HG02973 (cell line): ENCODE data around the gene PPIL3.

ENCODE experiments used
- ATAC-seq: cut with Tn5 transposase; IDR thresholded peaks from one replicate; pipeline ENCODE4 v1.9.1; 2021; ENCODE audit warnings: moderate library complexity; ENCODE audit not compliant: unreplicated experiment

PPIL3 gene

DNA sequence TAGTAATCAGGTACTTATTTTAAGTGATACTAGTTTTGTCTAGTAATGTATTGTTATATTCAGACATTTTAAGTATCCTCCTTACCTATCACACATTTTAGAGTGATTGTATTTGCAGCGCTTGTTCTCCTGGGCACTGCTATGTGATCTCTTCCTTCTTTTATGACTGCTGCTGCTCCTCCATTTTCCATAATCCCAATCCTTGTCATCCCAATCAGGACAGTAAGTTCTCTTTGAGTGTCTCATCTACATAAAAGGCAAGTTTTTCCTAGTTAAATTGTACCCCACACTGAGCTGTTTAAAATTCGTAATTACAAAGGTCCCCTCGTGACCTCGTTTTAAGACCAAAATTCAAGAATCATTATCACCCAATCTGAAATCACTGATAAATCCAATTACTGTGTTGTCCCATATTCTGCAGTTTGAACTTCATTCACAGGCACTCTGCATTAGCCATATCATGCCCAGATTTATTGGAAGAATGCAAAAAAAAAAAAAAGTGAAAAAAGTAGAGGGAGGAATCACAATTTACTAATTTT is 27.2 kb downstream of the PPIL3 start:
- no peak for ATAC-seq

DNA sequence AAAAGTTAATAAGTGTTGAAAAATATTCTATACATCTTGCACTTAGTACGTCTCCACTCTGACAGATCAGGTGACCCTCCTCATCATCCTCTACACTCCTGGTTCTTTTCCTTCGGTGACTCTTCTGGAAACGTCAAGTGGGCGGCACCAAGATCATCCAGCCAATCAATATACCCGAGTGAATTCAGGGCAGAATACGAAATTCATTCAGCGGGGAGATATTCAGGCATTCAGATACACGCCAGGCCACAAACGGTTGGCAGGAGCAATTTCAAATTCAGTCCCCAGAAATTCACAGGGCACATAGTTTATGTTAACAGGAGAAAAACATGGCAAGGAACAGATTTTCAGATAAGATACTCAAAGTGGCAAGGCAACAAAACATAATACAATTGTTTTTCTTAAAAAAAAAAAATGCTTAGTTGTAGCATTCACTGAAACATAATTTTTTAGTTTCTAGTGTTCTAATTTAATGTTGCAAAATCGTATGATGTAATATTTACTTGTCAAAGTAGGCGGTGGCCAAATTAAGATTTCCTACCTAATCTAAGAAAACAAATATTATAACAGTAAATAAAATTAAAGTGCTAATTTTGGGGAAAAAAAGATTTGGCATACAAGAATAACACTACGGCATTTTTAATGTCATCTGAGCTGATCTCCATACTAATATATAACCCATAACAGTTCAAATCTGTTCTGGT is 28.6 kb downstream of the PPIL3 start:
- no peak for ATAC-seq

DNA sequence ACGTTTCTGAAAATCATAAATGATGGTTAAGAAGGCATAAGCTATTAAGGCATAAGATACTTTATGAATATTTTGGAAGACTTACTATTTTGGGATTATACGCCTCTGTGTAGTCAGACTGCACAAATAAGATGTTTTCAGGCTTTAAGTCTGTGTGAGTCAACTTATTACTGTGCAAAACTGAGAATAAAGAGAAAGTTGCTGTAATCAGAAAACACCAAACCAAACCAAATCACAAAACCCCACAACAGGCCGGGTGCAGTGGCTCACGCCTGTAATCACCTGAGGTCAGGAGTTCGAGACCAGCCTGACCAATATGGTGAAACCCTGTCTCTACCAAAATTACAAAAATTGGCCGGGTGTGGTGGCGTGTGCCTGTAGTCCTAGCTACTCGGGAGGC is 32.1 kb downstream of the PPIL3 start:
- no peak for ATAC-seq

DNA sequence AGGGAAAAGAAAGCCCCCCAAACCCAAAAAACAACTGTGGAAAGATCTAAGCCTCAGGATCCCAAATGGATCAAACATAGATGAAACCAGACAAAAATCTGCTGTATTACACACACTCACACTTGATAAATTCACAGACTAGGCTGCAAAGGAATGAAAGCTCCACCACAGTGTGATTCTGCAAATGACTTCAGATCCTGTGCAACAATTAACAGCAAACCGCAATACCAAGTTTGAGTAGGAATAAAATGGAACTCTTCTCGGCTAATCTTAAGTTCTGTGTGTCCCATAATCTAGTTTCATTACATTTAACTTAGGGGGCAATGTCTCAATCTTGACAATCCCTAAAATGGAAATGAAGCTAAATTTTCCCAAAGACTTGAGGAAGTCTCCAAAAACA is 36.3 kb downstream of the PPIL3 start:
- no peak for ATAC-seq

DNA sequence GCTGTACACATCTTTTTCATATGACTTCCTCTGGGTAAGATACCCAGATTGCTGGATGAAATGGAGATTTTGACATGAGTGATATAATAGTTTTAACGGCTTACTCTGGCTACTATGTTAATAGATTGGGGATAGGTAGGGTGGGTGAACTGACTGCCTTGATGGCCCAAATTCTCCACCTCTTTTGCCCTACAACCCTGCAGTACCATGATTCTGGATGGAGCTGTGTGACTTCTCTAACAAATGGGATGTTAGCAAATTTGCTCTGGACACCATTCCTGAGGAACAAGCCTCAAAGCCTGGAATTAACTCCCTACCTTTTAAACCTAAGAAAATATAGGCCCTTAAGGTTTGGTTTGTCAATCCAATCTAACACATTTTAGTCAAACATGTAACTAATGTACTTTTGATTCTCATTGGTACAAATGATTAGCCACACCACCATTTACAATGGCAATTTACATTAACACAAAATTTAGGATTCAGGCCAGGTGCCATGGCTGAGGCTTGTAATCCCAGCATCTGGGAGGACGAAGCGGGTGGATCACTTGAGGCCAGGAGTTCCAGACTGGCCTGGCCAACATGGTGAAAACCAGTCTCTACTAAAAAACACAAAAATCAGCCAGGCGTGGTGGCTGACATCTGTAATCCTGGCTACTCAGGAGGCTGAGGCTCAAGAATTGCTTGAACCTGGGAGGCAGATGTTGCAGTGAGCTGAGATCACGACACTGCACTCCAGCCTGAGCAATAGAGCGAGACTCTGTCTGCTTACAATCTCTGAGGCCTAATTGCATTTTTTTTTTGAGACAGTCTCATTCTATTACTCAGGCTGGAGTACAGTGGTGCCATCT is 37.3 kb downstream of the PPIL3 start:
- ATAC-seq, result no peak

DNA sequence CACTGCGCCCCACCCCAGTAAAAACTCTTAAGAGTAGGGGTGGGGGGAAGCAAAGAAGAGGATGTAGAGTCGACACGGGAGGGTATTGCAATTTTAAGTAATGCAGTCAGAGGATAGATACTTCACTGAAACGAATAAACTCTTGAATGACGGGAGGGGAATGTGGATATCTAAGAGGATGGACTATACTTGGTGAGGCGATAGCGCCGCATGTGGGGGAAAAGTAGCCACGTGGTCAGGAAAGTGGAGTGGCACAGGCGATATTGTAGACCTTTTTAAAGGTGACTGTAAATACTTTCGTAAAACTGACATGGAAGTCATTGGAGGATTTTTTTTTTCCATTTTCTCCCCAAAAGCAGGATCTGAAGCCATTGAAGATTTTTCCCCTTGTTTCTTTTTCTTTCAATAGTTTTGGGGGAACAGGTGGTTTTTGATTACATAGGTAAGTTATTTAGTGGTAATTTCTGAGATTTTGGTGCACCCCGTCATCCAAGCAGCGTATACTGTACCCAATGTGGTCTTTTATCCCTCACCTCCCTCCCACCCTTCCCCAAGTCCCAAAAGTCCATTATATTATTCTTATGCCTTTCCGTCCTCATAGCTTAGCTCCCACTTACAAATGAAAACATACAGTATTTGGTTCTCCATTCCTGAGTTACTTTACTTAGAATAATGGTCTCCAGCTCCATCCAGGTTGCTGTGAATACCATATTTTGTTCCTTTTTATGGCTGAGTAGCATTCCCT is 38.2 kb downstream of the PPIL3 start:
- no peak for ATAC-seq

DNA sequence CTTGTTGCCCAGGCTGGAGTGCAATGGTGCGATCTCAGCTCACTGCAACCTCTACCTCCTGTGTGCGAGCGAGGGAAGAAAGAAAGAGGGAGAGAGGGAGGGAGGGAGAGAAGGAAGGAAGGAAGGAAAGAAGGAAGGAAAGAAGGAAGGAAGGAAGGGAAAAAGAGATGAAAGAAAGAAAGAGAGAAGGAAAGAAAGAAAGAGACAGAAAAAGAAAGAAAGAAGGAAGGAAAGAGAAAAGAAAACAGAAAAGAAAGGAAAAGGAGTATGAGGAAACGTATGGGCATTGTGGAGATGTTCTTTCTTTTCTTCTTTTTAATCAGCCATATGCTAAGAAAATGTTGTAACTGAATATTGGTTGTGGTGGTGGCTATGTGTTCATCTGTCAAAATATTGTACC is 40.9 kb downstream of the PPIL3 start:
- no peak for ATAC-seq

DNA sequence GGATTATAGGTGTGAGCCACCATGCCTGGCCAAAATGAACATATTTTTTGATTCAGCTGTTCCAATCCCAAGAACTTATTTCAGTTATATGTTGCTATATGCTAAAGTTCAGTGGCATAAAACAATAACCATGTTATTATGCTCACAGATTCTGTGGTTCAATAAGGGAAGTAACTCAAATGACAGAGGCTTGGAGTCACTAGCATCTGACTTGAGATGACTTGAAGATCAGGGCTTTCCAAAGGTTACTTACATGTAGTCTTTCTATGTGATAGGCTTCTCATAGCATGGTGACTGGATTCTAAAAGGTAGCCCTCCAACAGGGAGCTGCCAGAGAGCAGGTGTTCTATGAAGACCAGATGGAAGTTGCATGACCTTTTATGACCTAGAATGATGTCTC is 41.6 kb downstream of the PPIL3 start:
- ATAC-seq, result no peak

DNA sequence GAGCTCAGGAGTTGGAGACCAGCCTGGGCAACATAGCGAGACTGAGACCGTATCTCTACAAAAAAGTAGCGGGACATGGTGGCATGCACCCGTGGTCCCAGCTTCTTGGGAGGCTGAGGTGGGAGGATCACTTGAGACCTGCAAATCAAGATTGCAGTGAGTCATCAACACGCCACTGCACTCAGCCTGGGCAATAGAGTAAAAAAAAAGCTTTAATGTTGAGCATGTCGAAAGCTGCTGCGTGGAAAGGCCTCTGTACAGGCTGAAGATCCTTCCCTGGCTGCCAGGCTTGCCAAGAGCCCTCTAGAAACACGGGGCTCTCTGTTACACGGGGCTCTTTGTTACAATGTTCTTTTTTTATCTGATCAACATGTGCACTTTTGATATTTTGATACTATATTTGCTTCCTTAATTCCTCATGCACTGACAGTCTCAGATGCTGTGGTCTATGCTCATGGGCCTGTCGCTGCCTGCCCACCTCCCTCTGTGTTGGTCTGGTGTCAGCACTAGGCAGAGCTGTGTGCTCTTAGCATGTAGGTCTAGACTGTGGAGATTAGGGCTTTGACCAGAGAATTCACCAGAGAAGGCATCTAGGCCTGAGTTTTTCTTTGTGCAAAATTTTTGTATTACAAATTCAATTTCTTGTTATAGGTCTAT is 43.1 kb downstream of the PPIL3 start:
- ATAC-seq, result no peak

DNA sequence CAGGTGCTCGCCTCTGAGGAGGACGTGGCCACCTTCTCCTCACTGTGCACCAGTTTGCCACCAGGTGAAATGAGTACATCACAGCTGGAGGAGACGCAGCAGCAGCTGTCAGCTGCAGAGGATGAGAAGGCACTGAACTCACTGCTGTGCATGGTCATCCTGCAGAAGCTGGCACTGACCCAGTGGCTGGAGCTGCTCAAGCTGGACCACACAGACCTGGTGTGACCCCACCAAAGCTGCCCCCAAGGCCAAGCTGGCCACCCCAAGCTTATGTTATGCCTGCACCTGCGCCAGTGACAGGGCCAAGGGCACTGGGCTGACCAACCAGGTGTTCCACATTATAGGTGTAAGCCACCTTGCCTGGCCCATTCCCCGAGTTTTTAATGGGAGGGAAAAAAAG is 43.7 kb downstream of the PPIL3 start:
- ATAC-seq, result no peak

DNA sequence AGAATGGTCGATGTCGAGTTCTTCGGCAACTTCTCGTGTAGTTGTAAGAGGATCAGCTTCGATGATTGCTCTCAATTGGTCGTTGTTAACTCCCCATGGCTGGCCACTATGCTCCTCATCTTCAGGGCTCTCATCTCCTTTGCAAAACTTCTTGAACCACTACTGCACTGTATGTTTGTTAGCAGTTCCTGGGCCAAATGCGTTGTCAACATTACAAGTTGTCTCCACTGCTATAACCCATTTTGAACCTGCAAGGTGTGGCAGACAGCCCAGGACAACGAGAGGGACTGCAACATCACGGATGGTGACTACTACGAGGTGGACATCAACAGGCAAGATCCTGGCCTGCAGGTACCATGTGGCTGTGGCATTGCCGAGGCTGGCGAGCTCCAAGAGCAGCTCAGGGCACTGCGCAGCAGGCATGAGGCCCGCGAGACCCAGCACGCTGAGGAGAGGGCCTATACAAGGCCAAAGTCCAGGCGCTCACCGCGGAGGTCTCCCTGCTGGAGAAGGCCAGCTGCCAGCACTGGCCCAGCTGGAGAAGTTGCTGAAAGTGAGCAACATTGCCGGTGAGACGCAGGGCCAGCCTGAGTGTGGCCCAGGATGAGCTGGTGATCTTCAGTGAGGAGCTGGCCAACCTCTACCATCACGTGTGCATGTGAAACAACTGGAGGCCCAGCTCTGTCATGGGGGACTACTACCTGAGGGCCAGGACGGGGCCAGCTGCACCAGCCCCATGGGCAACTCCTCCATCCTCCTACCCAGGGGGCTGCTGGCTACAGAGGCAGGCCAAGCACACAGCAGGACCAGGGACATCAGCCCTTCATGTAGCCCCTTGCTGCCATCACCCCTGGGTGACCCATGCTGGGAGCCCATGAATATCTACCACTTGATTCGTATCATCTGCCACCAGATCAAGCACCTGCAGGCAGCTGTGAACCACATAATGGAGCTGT is 44.6 kb downstream of the PPIL3 start:
- ATAC-seq, result no peak

DNA sequence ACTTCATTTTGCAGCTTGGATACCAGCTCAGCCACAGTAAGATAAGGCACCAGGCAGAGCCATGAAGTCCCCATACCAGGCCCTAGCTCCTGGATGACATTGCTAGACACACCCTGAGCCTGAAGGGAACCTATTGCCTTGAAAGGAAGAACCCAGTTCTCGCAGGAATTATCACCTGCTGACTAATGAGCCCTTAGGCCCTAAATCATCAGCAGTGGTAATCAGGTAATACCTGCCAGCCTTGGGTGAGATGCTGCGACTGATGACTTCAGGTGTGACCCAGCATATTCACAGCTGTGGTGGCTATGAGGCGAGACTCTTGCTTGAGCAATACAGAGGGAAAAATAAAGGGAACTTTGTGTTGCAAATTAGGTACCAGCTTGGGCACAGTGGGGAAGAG is 49.4 kb downstream of the PPIL3 start:
- ATAC-seq, result no peak

DNA sequence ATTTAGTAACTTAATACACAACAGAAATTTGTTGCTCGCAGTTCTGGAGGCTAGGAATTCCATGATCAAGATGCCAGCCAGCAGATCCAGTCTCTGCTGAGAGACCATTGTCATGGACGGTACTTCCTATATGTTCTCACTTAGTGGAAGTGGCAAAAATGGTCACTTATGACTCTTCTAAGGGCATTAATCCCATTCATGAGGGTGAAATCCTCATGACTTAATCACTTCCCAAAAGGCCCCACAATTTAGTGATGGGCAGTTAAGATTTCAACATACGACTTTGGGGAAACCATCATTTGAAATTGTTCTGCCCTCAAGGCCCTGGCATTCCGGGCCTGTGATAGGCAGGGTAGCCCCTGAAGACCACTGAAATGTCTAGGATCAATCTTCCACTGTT is 54.2 kb downstream of the PPIL3 start:
- no peak for ATAC-seq

DNA sequence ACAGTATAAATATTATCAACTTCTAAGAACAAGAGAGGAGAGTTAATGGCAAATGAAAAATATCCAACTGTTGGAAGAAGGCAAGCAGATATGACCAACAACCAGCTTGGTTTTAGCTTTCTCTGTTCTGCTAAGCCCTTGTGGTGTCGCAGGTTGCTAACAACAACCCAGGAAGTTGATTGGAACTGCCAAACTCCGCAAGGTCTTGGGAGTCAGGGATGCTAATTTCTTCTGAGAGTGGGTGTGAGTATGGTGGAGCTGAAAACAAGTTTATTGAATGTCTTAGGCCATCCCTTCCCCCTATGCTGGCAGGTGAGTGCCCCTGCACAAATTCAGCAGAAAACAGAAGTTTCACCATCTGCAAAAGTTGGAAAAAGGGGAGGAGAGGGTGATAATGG is 59.6 kb downstream of the PPIL3 start:
- ATAC-seq, result no peak

DNA sequence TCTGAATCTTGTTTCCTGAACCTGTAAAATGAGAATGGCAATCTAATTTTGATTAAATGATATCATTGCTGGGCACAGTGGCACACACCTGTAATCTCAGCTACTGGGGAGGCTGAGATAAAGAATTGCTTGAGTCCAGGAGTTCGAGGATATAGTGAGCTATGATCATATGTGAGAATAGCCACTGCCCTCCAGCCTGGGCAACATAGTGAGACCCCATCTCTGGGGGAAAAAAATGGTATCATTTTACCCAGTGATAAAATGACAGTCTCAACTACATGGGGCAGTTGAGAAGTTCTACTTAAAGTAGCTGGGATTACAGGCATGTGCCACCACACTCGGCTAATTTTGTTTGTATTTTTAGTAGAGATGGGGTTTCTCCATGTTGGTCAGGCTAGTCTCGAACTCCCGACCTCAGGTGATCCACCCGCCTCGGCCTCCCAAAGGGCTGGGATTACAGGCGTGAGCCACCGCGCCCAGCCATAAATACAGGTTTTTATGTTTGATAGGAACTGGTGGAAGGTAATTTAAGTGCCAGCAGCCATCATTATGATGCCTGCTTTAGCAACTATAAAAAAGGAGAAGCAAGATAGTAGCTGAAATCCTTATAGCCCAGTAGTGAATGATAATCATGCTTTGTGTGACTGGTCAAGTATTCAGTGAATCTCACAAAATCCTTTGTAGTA is 60.2 kb downstream of the PPIL3 start:
- no peak for ATAC-seq

DNA sequence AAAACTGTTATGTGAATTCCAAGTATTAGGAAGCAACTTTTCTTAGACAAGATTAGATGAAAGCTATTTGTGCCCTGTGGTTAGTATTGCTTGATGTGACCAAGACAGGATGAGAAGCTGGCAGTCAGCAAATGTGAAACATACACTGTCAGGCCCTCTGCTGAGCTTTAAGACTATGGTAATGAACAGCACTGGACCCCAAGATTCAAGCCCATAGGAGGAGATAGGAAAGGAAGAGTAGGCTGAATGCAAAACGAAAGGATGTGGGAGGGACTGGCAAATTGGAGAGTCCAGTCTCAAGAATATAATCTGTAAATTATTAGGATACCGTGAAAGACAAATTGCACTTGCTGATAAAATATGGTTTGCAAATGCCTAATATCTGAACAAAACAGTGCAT is 60.8 kb downstream of the PPIL3 start:
- no peak for ATAC-seq

DNA sequence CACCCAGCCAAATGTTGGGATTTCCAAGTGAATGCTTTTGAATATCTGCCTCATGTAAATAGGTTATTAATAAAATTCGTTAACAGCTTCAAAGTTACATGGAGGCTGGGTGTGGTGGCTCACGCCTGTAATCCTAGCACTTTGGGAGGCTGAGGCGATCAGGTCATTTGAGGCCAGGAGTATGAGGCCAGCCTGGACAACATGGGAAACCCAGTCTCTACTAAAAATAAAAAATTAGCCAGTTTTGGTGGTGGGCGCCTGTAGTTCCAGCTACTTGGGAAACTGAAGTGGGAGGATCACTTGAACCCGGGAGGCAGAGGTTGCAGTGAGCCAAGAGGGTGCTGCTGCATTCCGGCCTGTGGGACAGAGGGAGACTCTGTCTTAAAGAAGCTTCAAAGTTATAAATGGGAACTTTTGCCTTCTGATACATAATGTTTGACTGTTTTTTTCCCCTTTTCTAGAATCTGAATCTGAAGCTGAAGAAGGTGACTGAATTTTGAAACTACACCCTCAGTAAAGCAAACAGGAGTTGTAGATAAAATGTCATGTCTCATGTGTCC is 67.1 kb downstream of the PPIL3 start:
- no peak for ATAC-seq
